ENCODE results near the gene HBD.

DNA sequence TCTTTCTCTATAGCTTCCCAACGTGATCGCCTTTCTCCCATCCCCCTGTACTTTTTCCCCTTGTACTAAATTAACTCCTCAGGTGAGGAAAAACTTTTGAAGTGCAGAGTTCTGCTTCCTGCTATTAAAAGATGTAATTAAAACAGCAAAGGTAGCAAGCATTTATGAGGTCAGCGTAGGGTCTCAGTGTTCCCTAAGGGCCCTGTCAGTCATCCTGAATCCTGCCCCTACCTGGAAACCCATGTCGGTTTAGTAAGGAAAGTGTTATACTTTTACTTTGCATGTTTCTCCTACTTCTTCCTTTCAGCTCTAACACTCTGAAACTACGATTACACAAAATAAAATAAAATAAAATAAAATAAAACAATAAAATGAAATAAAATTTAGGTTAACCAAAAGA is 6.2 kb downstream of the HBD start:
- TF ChIP-seq POLR2A (IDR thresholded peaks at IDR 0.05; ENCODE audit: low read depth, low read length) (no peak), POLR2AphosphoS5 (IDR thresholded peaks at IDR 0.05; ENCODE audit: low read depth, low read length) (no peak), TAF1 (IDR thresholded peaks at IDR 0.05; ENCODE audit: borderline replicate concordance, low read depth, low read length) (no peak)
